ENCODE results near the gene GAL.

Gene GAL

DNA sequence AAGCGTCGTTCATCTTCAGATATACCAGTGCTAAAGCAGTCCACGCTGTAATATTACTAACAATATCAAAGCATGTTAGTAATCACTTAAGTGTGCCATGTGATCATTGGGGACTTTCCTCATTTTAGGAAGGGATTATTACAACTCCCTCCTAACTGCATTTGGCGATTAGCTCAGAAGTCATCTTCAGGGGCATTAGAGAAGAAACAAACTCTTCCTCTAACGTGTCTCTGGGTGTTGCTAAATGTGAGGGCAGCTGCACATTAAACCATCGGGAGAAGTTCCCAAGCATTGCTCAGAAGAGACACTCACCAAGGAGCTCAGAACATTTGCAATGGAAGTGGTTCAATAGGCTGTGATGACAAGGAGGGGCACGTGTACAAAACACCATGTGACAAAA is 49.8 kb downstream of the GAL start:
- no peak overlapping the region for H3K4me3 ChIP-seq
- DNase-seq (ENCODE audit: low spot score) = no peak
- H3K27ac ChIP-seq = no peak overlapping the region
- TF ChIP-seq, protein P1, sequence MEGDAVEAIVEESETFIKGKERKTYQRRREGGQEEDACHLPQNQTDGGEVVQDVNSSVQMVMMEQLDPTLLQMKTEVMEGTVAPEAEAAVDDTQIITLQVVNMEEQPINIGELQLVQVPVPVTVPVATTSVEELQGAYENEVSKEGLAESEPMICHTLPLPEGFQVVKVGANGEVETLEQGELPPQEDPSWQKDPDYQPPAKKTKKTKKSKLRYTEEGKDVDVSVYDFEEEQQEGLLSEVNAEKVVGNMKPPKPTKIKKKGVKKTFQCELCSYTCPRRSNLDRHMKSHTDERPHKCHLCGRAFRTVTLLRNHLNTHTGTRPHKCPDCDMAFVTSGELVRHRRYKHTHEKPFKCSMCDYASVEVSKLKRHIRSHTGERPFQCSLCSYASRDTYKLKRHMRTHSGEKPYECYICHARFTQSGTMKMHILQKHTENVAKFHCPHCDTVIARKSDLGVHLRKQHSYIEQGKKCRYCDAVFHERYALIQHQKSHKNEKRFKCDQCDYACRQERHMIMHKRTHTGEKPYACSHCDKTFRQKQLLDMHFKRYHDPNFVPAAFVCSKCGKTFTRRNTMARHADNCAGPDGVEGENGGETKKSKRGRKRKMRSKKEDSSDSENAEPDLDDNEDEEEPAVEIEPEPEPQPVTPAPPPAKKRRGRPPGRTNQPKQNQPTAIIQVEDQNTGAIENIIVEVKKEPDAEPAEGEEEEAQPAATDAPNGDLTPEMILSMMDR (IDR thresholded peaks at IDR 0.05) = no peak

DNA sequence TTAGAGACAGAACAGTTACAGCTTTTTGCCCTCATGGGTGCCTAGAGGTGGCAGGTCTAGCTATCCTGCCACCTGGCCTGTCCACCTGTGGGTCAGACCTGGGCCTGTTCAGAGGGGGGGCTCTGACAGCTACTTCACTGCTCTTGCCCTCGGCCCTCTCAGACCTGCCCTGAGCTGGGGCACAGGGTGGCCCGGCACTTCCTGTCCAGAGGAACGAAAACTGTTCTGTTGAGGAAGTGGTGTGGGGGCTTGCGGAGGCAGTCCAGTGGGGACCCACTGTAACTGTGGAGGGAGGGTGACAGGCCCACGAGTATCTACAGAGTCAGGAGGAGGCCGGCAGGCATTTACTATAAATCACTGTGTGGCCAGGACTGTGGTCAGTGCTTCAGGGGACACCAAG is 50.8 kb downstream of the GAL start:
- DNase-seq (ENCODE audit: low spot score) = no peak
- no peak overlapping the region for H3K27ac ChIP-seq
- H3K4me3 ChIP-seq = no peak overlapping the region
- TF ChIP-seq, protein P1 (IDR thresholded peaks at IDR 0.05) = no peak

DNA sequence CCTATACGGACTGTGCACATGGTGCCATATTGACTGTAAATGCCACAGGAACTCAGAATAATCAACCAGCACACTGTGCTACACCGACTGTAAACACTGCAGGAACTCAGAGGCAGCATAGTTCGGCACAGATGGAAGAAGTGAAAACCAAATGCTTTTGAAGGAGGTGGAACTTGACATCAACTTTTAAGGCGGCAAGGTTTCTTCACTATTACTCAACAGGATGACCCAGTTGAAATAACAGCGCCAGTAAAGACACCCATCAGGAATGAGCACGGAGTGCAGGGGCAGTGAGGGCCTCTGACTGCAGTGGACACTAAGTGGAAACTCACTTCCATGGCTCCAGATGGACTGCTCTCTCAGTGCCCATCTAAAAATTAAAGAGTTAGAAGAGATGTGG is 51.3 kb downstream of the GAL start:
- Histone ChIP-seq H3K27ac (no peak overlapping the region), H3K4me3 (no peak overlapping the region)
- DNase-seq (ENCODE audit: low spot score) = no peak
- TF ChIP-seq, protein P1 (IDR thresholded peaks at IDR 0.05) = no peak

Data from coronary artery (tissue), 2 donors.